Measurements from ENCODE around the gene ZNFX1. TPM values are rescaled to one million over a fixed set of nuclear protein-coding genes. Genes with fewer than 3 reads are reported as not detected.
"Not testable (repeated sequence)": the region's sequence is repeated elsewhere in the genome, so short reads cannot be mapped to it uniquely, and the experiment has no call there.

The ZNFX1 gene
- total RNA-seq, 3 donors from 2014 or later = 33.6 to 36.4 (median 35.5) TPM

- DNase-seq (no peak), ATAC-seq (no peak)
- no peak overlapping the region for H3K4me3 ChIP-seq
- intact Hi-C loops (cut with DNase I, micrococcal nuclease) = no loop called here
- H3K36me3 ChIP-seq (ENCODE audit: low read depth) = peaks cover 19% of the 10 kb centered on the region
- H3K4me1 ChIP-seq (ENCODE audit: low read depth) = no peaks in the 10 kb centered on the region
- no peaks in the 10 kb centered on the region for H3K9me3 ChIP-seq
- TF ChIP-seq, protein P1, sequence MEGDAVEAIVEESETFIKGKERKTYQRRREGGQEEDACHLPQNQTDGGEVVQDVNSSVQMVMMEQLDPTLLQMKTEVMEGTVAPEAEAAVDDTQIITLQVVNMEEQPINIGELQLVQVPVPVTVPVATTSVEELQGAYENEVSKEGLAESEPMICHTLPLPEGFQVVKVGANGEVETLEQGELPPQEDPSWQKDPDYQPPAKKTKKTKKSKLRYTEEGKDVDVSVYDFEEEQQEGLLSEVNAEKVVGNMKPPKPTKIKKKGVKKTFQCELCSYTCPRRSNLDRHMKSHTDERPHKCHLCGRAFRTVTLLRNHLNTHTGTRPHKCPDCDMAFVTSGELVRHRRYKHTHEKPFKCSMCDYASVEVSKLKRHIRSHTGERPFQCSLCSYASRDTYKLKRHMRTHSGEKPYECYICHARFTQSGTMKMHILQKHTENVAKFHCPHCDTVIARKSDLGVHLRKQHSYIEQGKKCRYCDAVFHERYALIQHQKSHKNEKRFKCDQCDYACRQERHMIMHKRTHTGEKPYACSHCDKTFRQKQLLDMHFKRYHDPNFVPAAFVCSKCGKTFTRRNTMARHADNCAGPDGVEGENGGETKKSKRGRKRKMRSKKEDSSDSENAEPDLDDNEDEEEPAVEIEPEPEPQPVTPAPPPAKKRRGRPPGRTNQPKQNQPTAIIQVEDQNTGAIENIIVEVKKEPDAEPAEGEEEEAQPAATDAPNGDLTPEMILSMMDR (IDR thresholded peaks at IDR 0.05) = no peak
Observed at GRCh38 chr20:49229381-49229780, 48.5 kb downstream of the ZNFX1 start.

- H3K36me3 ChIP-seq (ENCODE audit: low read depth) = peaks cover 15% of the 10 kb centered on the region
- no peak overlapping the region for H3K4me3 ChIP-seq
- intact Hi-C loops (cut with DNase I, micrococcal nuclease) = no loop called here
- DNase-seq (no peak), ATAC-seq (no peak)
- no peaks in the 10 kb centered on the region for H3K9me3 ChIP-seq
- H3K4me1 ChIP-seq (ENCODE audit: low read depth) = no peaks in the 10 kb centered on the region
- TF ChIP-seq, protein P1 (IDR thresholded peaks at IDR 0.05) = no peak
Observed at GRCh38 chr20:49228676-49229075, 49.2 kb downstream of the ZNFX1 start.

- ATAC-seq (no peak), DNase-seq (no peak)
- TF ChIP-seq, protein P1 (IDR thresholded peaks at IDR 0.05) = no peak
- Histone ChIP-seq H3K36me3 (ENCODE audit: low read depth) (peaks cover 23% of the 10 kb centered on the region), H3K4me3 (no peak overlapping the region), H3K4me1 (ENCODE audit: low read depth) (no peaks in the 10 kb centered on the region), H3K9me3 (no peaks in the 10 kb centered on the region)
- intact Hi-C loops (cut with DNase I, micrococcal nuclease) = no loop called here
Observed at GRCh38 chr20:49225896-49226295, 52.0 kb downstream of the ZNFX1 start.

- ATAC-seq = no peak
- intact Hi-C loops (cut with DNase I, micrococcal nuclease) = loop anchor here (2.0 to 5.0 kb wide), 2 partner anchors 88 to 91 kb away; no protein-coding TSS in a partner anchor
- H3K36me3 ChIP-seq (ENCODE audit: low read depth) = peaks cover 19% of the 10 kb centered on the region
- H3K4me1 ChIP-seq (ENCODE audit: low read depth) = peaks cover 9% of the 10 kb centered on the region
- peak in 2 of 3 donors; percentile 33 to 57 for DNase-seq
- peak overlapping the region; percentile 74 for H3K4me3 ChIP-seq
- no peaks in the 10 kb centered on the region for H3K9me3 ChIP-seq
- TF ChIP-seq, protein P1 (IDR thresholded peaks at IDR 0.05) = no peak
Observed at GRCh38 chr20:49219924-49220831, 57.7 kb downstream of the ZNFX1 start.

GRCh38 chr20:49219091-49219923 lies 58.5 kb downstream of the ZNFX1 start, which contains the start of gene DDX27:
DDX27 (plus strand) TSS chr20:49219416; CDS start chr20:49219449, 33 bp downstream.
- peak within 1 kb of the TSS; percentile 74 for H3K4me3 ChIP-seq
- H3K36me3 ChIP-seq (ENCODE audit: low read depth) = peaks cover 19% of the 10 kb centered on the region
- DNase-seq (peak; percentile 98), ATAC-seq (peak; percentile 98)
- H3K9me3 ChIP-seq = no peaks in the 10 kb centered on the region
- TF ChIP-seq, protein P1 (IDR thresholded peaks at IDR 0.05) = no peak
- intact Hi-C loops (cut with DNase I, micrococcal nuclease) = loop anchor here (2.0 to 5.0 kb wide), 2 partner anchors 87 to 91 kb away; no protein-coding TSS in a partner anchor
- peaks cover 9% of the 10 kb centered on the region for H3K4me1 ChIP-seq (ENCODE audit: low read depth)

DNA sequence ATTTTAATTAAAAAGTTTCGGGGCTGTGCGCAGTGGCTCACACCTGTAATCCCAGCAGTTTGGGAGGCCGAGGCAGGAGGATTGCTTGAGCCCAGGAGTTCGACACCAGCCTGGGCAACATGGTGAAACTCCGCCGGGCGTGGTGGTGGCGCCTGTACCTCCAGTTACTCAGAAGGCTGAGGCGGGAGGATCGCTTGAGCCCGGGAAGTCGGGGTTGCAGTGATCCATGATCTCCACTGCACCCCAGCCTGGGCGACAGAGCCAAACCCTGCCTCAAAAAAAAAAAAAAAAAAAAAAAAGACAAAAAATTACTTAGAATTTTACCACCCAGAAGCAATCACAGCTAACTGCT lies 59.1 kb downstream of the ZNFX1 start:
- not testable (repeated sequence) for H3K9me3 ChIP-seq; ATAC-seq; H3K4me1 ChIP-seq (ENCODE audit: low read depth); H3K4me3 ChIP-seq
- peak; percentile 50 to 73 (median 58) for DNase-seq
- intact Hi-C loops (cut with DNase I, micrococcal nuclease) = loop anchor here (2.0 to 5.0 kb wide), 2 partner anchors 86 to 90 kb away; no protein-coding TSS in a partner anchor
- peaks cover 16% of the 10 kb centered on the region for H3K36me3 ChIP-seq (ENCODE audit: low read depth)
